Purkinje cell (primary cell): ENCODE measurements around the gene DNAI1. TPM values are rescaled to one million over a fixed set of nuclear protein-coding genes. Genes with fewer than 3 reads are reported as not detected.

Experiments
- polyA plus RNA-seq: library from polyadenylated mRNA; unstranded; fragments of >200 nt; fragmentation: Nextera tagmentation; gene quantifications from 2 replicates; pipeline ENCODE4 v1.2.1, GENCODE V29; 2014

Gene DNAI1
- 2.1 TPM in 1 of 2 replicates, not detected in the other for polyA plus RNA-seq

DNA sequence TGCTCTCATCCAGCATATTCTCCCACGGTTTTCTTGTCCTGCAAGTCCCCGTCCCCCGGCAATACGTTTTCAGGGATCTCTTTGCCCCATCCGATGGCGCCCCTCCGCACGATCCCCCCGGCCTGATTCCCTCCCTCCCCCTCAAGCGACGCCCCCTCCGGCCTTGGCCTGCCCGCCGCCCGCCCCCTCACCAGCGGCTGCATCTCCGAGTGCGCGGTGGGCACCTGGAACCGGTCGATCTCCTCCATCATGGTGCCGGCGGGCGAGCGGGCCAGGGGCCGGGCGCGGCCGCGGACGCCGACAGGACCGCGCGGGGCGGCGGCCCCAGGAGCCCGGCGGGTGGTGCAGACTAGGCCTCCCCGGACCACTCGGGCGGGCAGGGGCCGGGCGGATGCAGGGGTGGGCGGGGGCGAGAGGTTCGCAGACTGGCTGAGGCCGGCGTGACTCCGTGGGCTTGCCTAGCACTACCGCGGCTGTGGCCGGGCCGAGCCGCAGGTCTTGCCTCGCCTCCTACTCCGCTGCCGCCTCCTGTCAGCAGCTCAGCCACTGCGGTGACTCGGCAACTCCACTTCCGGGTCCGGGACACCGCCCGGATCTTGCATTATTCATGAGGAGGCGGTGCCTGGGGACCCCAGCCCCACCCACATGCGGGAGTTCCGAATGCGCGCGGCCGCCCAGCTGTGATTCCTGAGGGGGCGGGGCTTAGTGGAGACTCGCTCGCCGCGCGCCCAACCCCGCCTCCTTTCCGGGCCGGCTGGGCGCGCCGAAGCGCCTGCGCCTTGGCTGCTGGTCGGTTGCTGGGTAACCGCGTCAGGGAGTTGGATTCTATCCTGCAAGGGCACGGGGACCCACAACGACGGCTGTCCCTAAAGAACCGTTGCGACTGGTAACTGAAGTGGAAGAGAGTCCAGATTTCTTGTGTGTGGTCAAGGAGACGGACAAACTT lies at the start of gene DNAI1, which contains the start of gene FAM219A:
DNAI1 (plus strand) TSS at position 793 of the 946 bp plus-strand sequence. CDS start 201 bp downstream, outside the sequence.
FAM219A (minus strand) TSS at position 558 of the 946 bp plus-strand sequence; CDS start at position 251, 307 bp downstream.

DNA sequence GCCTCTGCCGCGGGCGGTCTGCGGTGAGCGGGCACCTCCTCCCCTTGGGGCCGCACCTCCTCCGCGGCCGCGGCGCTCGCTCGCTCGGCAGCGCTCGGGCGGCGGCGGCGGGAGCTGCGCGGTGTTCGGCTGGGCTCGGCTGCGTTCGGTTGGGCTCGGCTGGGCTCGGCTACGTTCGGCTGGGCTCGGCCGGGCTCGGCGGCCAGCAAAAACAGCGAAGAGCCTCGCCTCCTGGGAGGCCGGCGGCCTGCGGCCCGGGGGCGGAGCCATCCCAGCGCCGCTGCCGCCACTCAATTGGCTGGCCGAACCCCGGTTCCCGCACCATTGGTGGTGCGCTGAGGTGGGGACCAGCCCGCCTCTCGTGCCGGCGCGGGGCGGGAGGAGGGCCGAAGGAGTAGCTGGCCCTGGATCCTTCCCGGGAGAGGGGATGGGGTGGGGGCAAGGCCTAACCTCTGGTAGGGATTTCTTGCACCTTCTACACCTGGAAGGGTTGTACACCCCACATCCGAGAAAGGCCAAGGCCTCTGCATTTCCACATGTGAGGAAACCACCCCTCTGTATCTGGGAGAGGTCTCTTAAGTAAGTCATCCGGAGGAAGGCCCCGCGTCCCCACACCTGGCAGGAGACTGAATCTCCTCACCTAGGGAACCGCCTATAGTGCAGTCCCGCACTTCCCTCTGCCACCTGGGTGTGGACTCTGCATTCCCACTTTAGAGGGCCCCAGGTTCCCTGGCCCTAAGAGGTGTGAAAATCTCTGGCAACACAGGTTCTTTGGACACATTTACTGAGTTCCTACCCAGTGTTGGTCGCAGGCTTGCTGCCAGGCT lies 64.6 kb downstream of the DNAI1 start, which contains the start of gene ENHO:
ENHO (minus strand) TSS at position 20 of the 827 bp plus-strand sequence. CDS start 1,295 bp downstream, outside the sequence.

Other genes starting within 250 kb of the DNAI1 start
- 0.07 and 0.23 TPM in 2 replicates for gene KIF24, start 129.5 kb upstream of the DNAI1 start, polyA plus RNA-seq
- 58.5 and 67.5 TPM in 2 replicates for gene NUDT2, start 129.2 kb upstream of the DNAI1 start, polyA plus RNA-seq
- 1.4 and 1.7 TPM in 2 replicates for gene MYORG, start 81.9 kb upstream of the DNAI1 start, polyA plus RNA-seq
- 9.8 and 13.3 TPM in 2 replicates for gene FAM219A, start 235 bp upstream of the DNAI1 start, polyA plus RNA-seq
- 6.1 and 15.2 TPM in 2 replicates for gene ENHO, start 64.2 kb downstream of the DNAI1 start, polyA plus RNA-seq
- 0.66 and 3.7 TPM in 2 replicates for gene CNTFR, start 130.9 kb downstream of the DNAI1 start, polyA plus RNA-seq
- gene RPP25L, start 153.3 kb downstream of the DNAI1 start, polyA plus RNA-seq: 22.5 and 39.7 TPM in 2 replicates
- gene DCTN3, start 161.7 kb downstream of the DNAI1 start, polyA plus RNA-seq: 153 and 180 TPM in 2 replicates
- not detected in 2 replicates for gene ARID3C, start 170.3 kb downstream of the DNAI1 start, polyA plus RNA-seq
- 16.3 and 28.8 TPM in 2 replicates for gene SIGMAR1, start 179.0 kb downstream of the DNAI1 start, polyA plus RNA-seq
- 23.9 and 40.7 TPM in 2 replicates for gene GALT, start 187.9 kb downstream of the DNAI1 start, polyA plus RNA-seq
- gene IL11RA, start 193.4 kb downstream of the DNAI1 start, polyA plus RNA-seq: 0.43 and 2.5 TPM in 2 replicates
- 0.66 TPM in 1 of 2 replicates, not detected in the other for gene CCL27, start 203.9 kb downstream of the DNAI1 start, polyA plus RNA-seq
- gene CCL19, start 232.5 kb downstream of the DNAI1 start, polyA plus RNA-seq: not detected in 2 replicates